Cardiac fibroblast (primary cell): ENCODE measurements around the gene SCARF2.
"Not testable (repeated sequence)": the region's sequence is repeated elsewhere in the genome, so short reads cannot be mapped to it uniquely, and the experiment has no call there.

Experiments
- DNase-seq, 2 donors: peaks; one replicate each; pipeline versions ENCODE4 v3.0.0 to v3.0.0-alpha.2; 2010; ENCODE audit warnings: low read depth in 2 of 2
- H3K4me3 ChIP-seq, 2 donors: replicated peaks in 1 of 2; 1 replicate in 1 of 2; 2 replicates in 1 of 2; pipeline ENCODE4 v1.5.1; 2011; ENCODE audit warnings: low read depth in 2 of 2, low read length in 2 of 2, mild to moderate bottlenecking in 2 of 2, moderate library complexity in 1 of 2
- TF ChIP-seq, protein P1 (sequence below): IDR thresholded peaks from one replicate; pipeline ENCODE4 v1.5.1; 2011; ENCODE audit warnings: low read depth, mild to moderate bottlenecking, low read length, inconsistent platforms

Gene SCARF2

DNA sequence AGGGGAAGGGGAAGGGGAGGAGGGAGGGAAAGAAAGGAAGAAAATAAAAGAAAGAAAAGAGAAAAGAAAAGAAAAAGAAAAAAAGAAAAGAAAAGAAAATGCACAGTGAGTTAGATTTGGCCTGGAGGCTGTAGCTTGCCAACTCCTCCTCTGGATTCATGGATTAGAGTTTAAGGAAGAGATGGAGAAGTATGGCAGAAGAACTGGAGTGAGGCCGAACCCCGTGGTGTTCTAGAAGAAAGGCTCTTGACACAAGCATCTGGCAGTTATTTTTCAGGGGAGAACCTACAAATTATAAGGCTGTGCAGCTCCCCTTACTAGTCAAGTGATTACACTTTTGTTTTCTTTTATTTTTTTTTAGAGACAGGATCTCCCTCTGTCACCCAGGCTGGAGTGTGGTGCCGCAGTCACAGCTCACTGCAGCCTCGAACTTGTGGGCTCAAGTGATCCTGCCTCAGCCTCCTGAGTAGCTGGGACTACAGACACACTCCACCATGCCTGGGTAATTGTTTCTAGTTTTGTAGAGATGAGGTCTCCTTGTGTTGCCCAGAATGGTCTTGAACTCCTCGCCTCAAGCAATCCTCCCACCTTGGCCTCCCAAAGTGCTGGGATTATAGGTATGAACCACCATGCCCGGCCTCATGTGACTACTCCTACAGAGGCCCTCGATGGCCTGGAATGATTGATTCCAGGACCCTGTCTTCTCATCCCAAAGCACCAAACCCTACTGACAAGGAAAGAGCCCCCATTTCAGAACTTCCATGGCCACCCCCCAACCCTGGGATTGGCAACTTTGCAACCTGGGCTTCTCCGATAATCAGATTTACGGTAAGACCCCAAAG lies 24.2 kb downstream of the SCARF2 start:
- TF ChIP-seq, protein P1, sequence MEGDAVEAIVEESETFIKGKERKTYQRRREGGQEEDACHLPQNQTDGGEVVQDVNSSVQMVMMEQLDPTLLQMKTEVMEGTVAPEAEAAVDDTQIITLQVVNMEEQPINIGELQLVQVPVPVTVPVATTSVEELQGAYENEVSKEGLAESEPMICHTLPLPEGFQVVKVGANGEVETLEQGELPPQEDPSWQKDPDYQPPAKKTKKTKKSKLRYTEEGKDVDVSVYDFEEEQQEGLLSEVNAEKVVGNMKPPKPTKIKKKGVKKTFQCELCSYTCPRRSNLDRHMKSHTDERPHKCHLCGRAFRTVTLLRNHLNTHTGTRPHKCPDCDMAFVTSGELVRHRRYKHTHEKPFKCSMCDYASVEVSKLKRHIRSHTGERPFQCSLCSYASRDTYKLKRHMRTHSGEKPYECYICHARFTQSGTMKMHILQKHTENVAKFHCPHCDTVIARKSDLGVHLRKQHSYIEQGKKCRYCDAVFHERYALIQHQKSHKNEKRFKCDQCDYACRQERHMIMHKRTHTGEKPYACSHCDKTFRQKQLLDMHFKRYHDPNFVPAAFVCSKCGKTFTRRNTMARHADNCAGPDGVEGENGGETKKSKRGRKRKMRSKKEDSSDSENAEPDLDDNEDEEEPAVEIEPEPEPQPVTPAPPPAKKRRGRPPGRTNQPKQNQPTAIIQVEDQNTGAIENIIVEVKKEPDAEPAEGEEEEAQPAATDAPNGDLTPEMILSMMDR: no peak
- H3K4me3 ChIP-seq: no peak overlapping the region
- DNase-seq: no peak

DNA sequence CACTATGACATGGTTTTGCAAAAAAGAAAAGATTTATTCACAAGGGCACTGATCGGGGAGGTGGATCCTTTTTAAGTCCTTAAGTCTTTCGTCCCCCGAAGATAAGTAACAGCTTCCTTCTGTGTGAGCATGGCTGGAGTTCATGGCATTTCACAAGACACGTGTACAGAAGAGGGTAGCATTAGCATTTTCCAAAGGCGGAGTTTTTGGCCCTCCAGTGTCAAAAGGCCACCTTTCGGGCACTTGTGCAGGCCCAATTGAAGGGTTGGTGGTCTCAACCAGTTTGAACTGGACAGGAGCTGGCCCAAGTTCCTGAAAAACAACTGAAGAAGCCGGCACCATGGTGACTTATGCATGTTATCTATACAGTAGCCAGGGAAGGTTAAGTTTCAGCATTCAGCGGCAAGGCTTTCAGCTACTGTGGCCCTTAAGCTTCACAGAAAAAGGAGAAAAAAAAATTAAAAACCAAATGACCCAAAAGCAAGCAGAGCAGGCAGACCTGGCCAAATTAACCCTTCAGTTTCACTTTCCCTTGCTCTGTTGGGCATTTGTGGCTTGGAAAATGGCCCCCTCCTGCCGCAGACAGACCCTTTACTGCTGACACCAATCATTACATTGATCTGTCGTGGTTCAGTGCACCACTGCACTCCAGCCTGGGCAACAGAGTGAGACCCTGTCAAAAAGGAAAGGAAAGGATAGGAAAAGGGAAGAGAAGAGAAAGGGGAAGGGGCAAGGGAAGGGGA lies 25.0 kb downstream of the SCARF2 start:
- TF ChIP-seq, protein P1: no peak
- no peak overlapping the region for H3K4me3 ChIP-seq
- no peak for DNase-seq

DNA sequence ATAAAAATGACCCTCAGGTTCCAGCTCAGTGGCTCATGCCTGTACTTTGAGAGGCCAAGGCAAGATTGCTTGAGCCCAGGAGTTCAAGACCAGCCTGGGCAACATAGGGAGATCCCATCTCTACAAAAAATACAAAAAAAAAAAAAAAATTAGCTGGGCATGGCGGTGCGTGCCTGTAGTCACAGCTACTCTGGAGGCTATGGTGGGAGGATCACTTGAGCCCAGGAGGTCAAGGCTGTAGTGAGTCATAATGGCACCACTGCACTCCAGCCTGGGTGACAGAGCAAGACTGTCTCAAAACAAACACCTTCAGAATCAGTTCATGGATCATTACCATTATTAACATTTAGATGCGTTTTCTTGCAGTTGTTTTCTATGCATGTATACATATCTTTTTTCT lies 28.2 kb downstream of the SCARF2 start:
- not testable (repeated sequence) for H3K4me3 ChIP-seq, DNase-seq

DNA sequence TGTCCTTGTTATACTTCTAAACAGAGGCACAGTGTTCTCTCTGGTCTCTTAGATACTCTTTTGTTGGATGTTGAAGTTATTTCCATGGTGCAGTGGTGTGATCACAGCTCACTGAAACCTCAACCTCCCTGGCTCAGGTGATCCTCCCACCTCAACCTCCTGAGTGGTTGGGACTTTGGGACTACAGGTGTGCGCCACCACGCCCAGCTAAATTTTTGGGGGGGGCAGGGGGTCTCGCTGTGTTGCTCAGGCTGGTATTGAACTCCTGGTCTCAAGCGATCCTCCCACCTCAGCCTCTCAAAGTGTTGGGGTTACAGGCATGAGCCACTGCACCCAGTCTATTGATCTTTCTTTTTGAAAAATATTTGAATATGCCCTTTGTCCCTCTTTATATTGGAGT lies 28.7 kb downstream of the SCARF2 start:
- TF ChIP-seq, protein P1: no peak
- no peak overlapping the region for H3K4me3 ChIP-seq
- no peak for DNase-seq

DNA sequence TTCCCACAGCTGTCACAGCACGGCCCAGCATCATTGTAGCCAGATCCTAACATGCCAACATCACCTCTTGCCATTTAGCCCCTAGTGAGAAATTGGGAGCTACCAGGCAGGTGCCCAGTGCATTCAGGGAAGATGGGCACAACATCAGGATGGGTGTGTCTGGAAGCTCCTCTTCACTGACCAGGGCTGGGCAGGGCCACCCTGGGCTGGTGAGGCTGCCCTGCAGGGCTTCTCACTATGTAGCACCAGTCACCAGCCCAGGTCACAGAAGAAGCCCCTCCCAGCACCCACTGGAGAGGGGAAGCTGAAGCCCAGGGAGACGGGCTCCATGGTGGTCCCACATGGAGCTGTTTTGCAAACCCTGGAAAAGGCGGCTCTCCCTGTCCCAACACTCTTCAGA lies 29.8 kb downstream of the SCARF2 start:
- TF ChIP-seq, protein P1: no peak
- H3K4me3 ChIP-seq: no peak overlapping the region
- DNase-seq: no peak

DNA sequence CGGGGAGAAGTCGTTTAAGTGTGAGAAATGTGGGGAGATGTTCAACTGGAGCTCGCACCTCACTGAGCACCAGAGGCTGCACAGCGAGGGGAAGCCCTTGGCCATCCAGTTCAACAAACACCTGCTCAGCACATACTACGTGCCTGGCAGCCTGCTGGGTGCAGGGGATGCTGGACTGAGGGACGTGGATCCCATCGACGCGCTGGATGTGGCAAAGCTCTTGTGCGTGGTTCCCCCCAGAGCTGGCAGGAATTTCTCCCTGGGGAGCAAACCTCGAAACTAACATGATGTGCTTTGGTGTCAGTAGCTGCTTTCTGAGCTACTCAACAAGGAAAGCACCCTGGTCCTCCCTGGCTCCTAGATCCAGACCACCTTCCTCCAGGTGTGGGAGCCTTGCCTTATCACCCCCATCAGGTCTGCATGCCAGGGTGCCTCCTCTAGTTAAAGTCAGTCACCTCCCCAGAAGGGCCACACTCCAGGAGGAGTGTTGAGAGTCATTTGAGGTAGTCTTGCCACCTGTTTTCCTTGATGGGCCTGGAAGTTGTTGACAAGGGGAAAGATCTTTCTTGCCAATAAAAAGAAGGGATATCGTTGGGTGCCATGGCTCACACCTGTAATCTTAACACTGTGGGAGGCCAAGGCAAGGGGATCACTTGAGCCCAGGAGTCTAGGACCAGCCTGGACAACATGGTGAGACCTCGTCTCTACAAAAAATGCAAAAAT lies 30.8 kb downstream of the SCARF2 start:
- no peak overlapping the region for H3K4me3 ChIP-seq
- no peak for DNase-seq
- TF ChIP-seq, protein P1: no peak
